Tibial artery (tissue), 4 donors: Measurements from ENCODE around the gene CEMP1.

Experiments
- DNase-seq, 2 donors: peaks; one replicate each; pipeline ENCODE4 v3.0.0-alpha.2; 2019
- H3K27ac ChIP-seq, 2 donors: fragments of 200-600 bp; sonication (generic) in 1 of 2; 1 replicate in 1 of 2; 2 replicates in 1 of 2; pipeline ENCODE4 v1.5.1; 2018 to 2019; ENCODE audit warnings: mild to moderate bottlenecking in 1 of 2
- H3K27me3 ChIP-seq, 2 donors: fragments of 200-600 bp; sonication (generic) in 1 of 2; one replicate each; pipeline versions ENCODE4 v1.5.1 to v1.6.0; 2016 to 2019
- H3K36me3 ChIP-seq, 3 donors: fragments of 200-600 bp; sonication (generic) in 2 of 3; one replicate each; pipeline ENCODE4 v1.5.1; 2016 to 2019; ENCODE audit warnings: mild to moderate bottlenecking in 2 of 3
- H3K4me1 ChIP-seq, 4 donors: fragments of 200-600 bp; sonication (generic) in 2 of 4; 1 replicate in 3 of 4; 2 replicates in 1 of 4; pipeline ENCODE4 v1.5.1; 2016 to 2019
- H3K4me3 ChIP-seq, 2 donors: fragments of 200-600 bp; sonication (generic) in 1 of 2; 1 replicate in 1 of 2; 2 replicates in 1 of 2; pipeline ENCODE4 v1.5.1; 2018 to 2019; ENCODE audit warnings: mild to moderate bottlenecking in 2 of 2
- H3K9me3 ChIP-seq, 3 donors: fragments of 200-600 bp; sonication (generic) in 1 of 3; one replicate each; pipeline ENCODE4 v1.5.1; 2016 to 2019
- intact Hi-C: fragments of 100-400 bp; cut with DNase I; formaldehyde crosslinking; loops from one replicate; pipeline ENCODE4 v1.15.0; 2023; ENCODE audit warnings: low total_unique reads
- TF ChIP-seq, protein P1 (sequence below), 2 experiments: fragments of 200-600 bp in 1 of 2; fragments of 450-650 bp in 1 of 2; IDR thresholded peaks; one replicate each; pipeline ENCODE4 v1.5.1; 2017 to 2019; ENCODE audit warnings: antibody characterized with exemption in 2 of 2, mild to moderate bottlenecking in 1 of 2, moderate library complexity in 1 of 2

CEMP1 gene

DNA sequence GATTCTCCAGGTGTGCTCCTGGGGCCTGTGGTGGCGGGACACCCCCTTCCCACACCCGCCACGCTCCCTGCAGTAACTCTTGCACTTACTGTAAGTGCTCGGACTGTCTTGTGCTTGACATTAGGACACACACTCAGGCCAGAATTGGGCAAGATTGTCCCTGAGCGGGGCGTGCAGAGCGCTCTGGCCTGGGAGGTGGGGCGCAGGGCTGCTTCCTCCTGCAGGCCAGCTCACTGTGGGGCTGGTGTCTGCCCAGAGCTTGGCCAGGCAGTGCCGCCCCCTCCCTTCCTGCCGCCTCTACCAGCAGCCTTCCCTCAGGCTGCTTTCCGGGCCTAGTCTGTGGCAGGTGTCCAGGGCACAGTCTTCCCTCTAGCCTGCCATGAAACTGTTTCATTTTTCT is 23.5 kb downstream of the CEMP1 start:
- TF ChIP-seq, protein P1, sequence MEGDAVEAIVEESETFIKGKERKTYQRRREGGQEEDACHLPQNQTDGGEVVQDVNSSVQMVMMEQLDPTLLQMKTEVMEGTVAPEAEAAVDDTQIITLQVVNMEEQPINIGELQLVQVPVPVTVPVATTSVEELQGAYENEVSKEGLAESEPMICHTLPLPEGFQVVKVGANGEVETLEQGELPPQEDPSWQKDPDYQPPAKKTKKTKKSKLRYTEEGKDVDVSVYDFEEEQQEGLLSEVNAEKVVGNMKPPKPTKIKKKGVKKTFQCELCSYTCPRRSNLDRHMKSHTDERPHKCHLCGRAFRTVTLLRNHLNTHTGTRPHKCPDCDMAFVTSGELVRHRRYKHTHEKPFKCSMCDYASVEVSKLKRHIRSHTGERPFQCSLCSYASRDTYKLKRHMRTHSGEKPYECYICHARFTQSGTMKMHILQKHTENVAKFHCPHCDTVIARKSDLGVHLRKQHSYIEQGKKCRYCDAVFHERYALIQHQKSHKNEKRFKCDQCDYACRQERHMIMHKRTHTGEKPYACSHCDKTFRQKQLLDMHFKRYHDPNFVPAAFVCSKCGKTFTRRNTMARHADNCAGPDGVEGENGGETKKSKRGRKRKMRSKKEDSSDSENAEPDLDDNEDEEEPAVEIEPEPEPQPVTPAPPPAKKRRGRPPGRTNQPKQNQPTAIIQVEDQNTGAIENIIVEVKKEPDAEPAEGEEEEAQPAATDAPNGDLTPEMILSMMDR (IDR thresholded peaks at IDR 0.05), result no peak
- Histone ChIP-seq H3K4me3 (no peak overlapping the region), H3K9me3 (no peaks in the 10 kb centered on the region), H3K36me3 (no peaks in the 10 kb centered on the region), H3K27ac (no peak overlapping the region), H3K4me1 (peaks cover 0 to 11% (median 8%) of the 10 kb centered on the region in 4 donors), H3K27me3 (no peaks in the 10 kb centered on the region)
- intact Hi-C loops, result no loop called here
- DNase-seq, result peak in 1 of 2 donors; percentile 65

DNA sequence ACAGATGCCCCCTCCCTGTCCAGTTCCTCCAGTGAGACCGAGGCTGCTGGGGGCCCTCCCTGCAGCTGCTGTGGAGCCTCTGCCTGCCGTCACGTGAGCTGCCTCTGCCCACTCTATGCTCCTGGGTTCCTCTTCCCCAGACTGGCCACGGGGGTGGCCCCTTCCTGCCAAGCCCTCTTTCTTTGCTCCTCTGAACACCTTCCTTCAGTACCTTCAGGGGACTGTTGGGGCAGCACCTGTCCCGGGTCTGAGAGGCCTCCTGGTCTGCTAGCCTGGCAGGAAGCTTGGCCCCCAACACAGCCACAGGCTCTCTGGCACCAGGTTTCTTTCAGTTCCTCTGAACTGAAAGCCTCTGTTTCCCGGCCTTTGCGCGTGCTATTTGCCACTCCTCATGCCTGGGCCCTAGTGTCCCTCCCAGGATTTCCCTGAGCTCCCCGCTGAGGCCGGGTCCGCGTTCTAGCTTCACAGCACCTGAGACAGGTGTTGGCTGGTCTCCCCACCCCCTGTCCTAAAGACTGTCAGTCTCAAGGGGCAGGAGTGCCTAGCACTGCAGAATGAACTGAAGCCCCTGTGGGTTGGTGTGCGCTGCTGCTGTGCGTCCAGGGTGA is 24.1 kb downstream of the CEMP1 start:
- Histone ChIP-seq H3K36me3 (no peaks in the 10 kb centered on the region), H3K27me3 (no peaks in the 10 kb centered on the region), H3K4me3 (no peak overlapping the region), H3K27ac (no peak overlapping the region), H3K4me1 (peaks cover 0 to 10% (median 8%) of the 10 kb centered on the region in 4 donors), H3K9me3 (no peaks in the 10 kb centered on the region)
- DNase-seq, result peak in 1 of 2 donors; percentile 72
- intact Hi-C loops, result no loop called here
- TF ChIP-seq, protein P1 (IDR thresholded peaks at IDR 0.05), result no peak

DNA sequence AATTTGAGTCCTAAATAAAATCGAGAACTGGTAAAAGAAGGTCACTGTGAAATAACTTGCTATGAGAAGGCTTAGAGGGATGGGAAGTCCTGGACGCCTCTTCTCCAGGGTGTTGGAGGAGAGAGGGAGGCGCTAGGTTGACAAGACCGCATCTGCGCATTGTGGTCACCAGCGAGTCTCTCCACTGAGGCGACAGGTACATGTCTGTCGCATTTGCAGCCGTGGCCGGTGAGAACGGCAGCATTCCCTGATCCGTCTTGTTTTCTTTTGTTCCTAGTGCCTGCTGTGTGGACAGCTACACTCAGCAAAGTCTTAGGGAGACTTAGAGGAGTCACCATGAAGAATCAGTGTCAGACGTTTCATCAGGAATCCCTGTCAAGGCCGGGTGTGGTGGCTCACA is 25.5 kb downstream of the CEMP1 start:
- TF ChIP-seq, protein P1 (IDR thresholded peaks at IDR 0.05), result no peak

DNA sequence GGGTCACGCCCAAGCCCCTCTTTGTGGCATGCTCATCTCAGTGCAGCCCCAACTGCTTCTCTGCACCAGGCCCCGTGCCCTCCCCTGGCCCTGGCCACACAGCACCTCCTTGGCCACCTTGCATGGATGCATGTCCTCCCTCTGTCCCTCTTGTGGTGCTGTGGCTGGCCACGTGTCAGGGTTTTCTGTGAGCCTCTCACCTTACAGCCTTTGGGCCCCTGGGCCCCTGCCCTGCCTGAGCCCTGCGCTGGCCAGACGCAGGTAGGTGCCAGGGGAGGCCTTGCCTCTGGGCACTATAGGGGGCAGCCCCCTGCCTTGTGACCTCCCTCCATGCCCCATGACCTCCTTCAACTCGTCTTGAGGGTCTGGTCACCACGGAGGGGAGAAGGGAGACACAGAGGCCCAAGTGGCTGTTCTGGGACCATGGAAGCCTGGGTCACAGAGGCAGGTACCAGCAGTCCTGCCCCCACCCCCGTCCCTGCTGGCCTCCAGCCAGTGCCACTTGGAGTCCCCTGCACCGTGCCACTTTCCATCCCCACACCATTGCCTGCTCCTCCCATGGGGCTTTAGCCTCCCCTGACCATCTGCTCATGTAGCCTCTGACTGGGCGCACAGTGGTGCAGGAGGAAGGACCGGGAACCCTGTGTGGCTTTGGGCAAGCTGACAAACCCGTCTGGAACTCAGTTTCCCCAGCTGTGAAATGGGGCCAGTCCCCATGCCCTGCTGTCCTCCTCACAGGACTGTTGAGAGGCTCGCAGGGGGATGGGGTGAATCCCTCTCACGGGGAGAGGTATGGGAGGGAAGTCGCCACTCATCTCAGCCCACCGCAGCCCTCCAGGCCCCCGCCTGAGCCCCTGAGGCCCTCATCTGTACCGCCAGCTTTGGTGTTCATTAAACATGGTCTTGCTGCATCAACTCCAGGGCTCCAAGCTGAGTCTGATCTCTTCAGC is 29.0 kb downstream of the CEMP1 start:
- H3K36me3 ChIP-seq, result peaks cover 0 to 9% (median 0%) of the 10 kb centered on the region in 3 donors
- H3K4me3 ChIP-seq, result no peak overlapping the region
- no peak for DNase-seq
- intact Hi-C loops, result loop anchor here (2.0 to 5.0 kb wide), 2 partner anchors 75 to 161 kb away; partner anchors contain the start of genes ABCA3 and CCNF
- peaks cover 0 to 48% (median 17%) of the 10 kb centered on the region in 4 donors for H3K4me1 ChIP-seq
- H3K9me3 ChIP-seq, result no peaks in the 10 kb centered on the region
- TF ChIP-seq, protein P1 (IDR thresholded peaks at IDR 0.05), result no peak
- H3K27ac ChIP-seq, result no peak overlapping the region
- H3K27me3 ChIP-seq, result no peaks in the 10 kb centered on the region

More for the DNA sequence above, 25.5 kb downstream of the CEMP1 start:
- intact Hi-C loops, result no loop called here
- Histone ChIP-seq H3K27me3 (no peaks in the 10 kb centered on the region), H3K9me3 (no peaks in the 10 kb centered on the region), H3K4me1 (peaks cover 0 to 14% (median 8%) of the 10 kb centered on the region in 4 donors), H3K4me3 (no peak overlapping the region), H3K36me3 (no peaks in the 10 kb centered on the region), H3K27ac (no peak overlapping the region)
- DNase-seq, result no peak

DNA sequence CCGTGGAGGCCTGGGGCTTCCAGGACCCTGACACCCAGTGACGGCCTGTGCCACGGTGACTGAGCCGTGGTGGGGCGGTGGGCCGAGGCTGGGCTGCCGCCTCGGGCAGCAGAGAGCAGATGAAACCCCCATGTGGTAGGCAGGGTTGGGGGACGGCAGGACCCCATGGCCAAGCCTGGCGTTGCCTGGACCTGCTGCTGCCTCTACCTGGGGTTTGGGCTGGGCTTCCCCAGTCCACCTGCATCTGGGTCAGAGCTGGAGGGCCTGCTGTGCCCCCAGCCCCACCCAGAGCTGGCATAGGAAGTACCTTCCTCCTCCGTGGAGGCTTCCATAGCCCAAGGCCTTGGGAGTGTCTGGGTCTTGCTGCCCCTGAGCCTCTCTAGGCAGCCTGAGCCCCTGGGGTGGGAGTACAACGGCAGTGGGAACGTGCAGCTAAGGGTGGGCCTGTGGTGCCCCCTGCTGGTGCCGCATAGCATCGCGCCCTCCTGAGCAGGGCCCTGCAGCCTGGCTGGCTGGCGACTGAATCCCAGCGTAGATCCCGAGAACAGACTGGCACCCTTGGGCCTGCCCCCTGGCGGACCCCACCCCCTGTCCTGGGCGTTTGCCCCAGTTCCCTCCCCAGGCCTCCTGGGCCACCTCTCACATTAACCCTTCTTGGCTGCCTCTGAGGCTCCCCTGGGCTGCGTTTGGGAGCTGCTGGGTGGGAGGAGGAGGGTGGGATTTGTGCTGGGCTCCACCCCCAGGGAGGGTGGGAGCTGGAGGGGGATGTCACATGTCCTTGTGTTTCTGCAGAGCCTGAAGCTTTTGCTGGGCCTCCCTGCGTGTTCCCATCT is 30.1 kb downstream of the CEMP1 start:
- Histone ChIP-seq H3K36me3 (peaks cover 0 to 19% (median 3%) of the 10 kb centered on the region in 3 donors), H3K9me3 (no peaks in the 10 kb centered on the region), H3K4me3 (peak overlapping the region in 1 of 2 donors; percentile 35), H3K27ac (no peak overlapping the region), H3K27me3 (no peaks in the 10 kb centered on the region), H3K4me1 (peaks cover 0 to 59% (median 19%) of the 10 kb centered on the region in 4 donors)
- peak; percentile 79 to 87 for DNase-seq
- TF ChIP-seq, protein P1 (IDR thresholded peaks at IDR 0.05), result peak; percentile 98 to 99
- intact Hi-C loops, result loop anchor here (2.0 to 5.0 kb wide), 2 partner anchors 74 to 160 kb away; partner anchors contain the start of genes ABCA3 and CCNF
